IPS DF 6.9 (cell line): ENCODE measurements around the gene IFNA2.
"Not testable (repeated sequence)": the region's sequence is repeated elsewhere in the genome, so short reads cannot be mapped to it uniquely, and the experiment has no call there.

Source experiments
- DNase-seq: peaks from one replicate; pipeline ENCODE4 v3.0.0-alpha.2; 2013; ENCODE audit warnings: low read depth, low spot score
- H3K27ac ChIP-seq: one replicate; pipeline ENCODE4 v1.5.1; 2013; ENCODE audit warnings: low read length, control low read depth
- H3K27me3 ChIP-seq: 2 replicates; pipeline ENCODE4 v1.6.1; 2013; ENCODE audit warnings: mild to moderate bottlenecking, low read length; ENCODE audit not compliant: control insufficient read depth, insufficient read depth
- H3K36me3 ChIP-seq: 2 replicates; pipeline ENCODE4 v1.6.1; 2013; ENCODE audit warnings: low read length; ENCODE audit not compliant: control insufficient read depth, insufficient read depth
- H3K4me1 ChIP-seq: 2 replicates; pipeline ENCODE4 v1.6.1; 2013; ENCODE audit warnings: low read length; ENCODE audit not compliant: control insufficient read depth, insufficient read depth
- H3K4me3 ChIP-seq: 2 replicates; pipeline ENCODE4 v1.5.1; 2013; ENCODE audit warnings: mild to moderate bottlenecking, low read length
- H3K9me3 ChIP-seq: 2 replicates; pipeline ENCODE4 v1.6.1; 2013; ENCODE audit warnings: low read length, inconsistent platforms; ENCODE audit not compliant: control insufficient read depth, insufficient read depth
- whole genome bisulfite sequencing: extraction: QIAGEN DNeasy Blood & Tissue Kit; methylation state at CpG from one replicate; pipeline ENCODE4 v1.1.7; 2013; ENCODE audit warnings: mixed read lengths, missing lambda C conversion rate; ENCODE audit not compliant: insufficient read length, insufficient coverage; 5-methylcytosine and 5-hydroxymethylcytosine counted together

Gene IFNA2

GRCh38 chr9:21381448-21382339 is 3.5 kb downstream of the IFNA2 start:
- no peaks in the 10 kb centered on the region for H3K36me3 ChIP-seq
- H3K27ac ChIP-seq, result no peak overlapping the region
- DNase-seq, result no peak
- no peaks in the 10 kb centered on the region for H3K9me3 ChIP-seq
- no peak overlapping the region for H3K4me3 ChIP-seq
- H3K27me3 ChIP-seq, result no peaks in the 10 kb centered on the region
- no peaks in the 10 kb centered on the region; the same call in 1 of the 2 replicates for H3K4me1 ChIP-seq
- no CpG with 5 or more reads among the region's 5 CpGs for WGBS

- no CpG with 5 or more reads among the region's 4 CpGs for WGBS
- H3K4me1 ChIP-seq, H3K36me3 ChIP-seq, DNase-seq, H3K4me3 ChIP-seq, H3K27ac ChIP-seq, H3K27me3 ChIP-seq, H3K9me3 ChIP-seq: not testable (repeated sequence)
These were observed 13.7 kb downstream of the IFNA2 start for GRCh38 chr9:21371467-21371866.

- WGBS, result no CpG with 5 or more reads among the region's 3 CpGs
- H3K36me3 ChIP-seq, result no peaks in the 10 kb centered on the region
- no peaks in the 10 kb centered on the region for H3K27me3 ChIP-seq
- no peak within 1 kb of the TSS for H3K4me3 ChIP-seq
- no peak within 1 kb of the TSS for H3K27ac ChIP-seq
- no peaks in the 10 kb centered on the region for H3K4me1 ChIP-seq
- H3K9me3 ChIP-seq, result no peaks in the 10 kb centered on the region
- no peak for DNase-seq
These were observed 17.2 kb downstream of the IFNA2 start, which contains the start of gene IFNA13 for GRCh38 chr9:21367957-21368356. IFNA13 (minus strand) TSS chr9:21368057; CDS start chr9:21368010, 47 bp downstream.

- H3K27me3 ChIP-seq, H3K4me3 ChIP-seq, H3K27ac ChIP-seq, H3K9me3 ChIP-seq, H3K4me1 ChIP-seq, H3K36me3 ChIP-seq, DNase-seq: not testable (repeated sequence)
- WGBS, result no CpG with 5 or more reads among the region's 2 CpGs
These were observed 18.0 kb downstream of the IFNA2 start for GRCh38 chr9:21367169-21367568.

- H3K4me1 ChIP-seq, result no peaks in the 10 kb centered on the region
- WGBS, result no CpG with 5 or more reads among the region's 8 CpGs
- no peaks in the 10 kb centered on the region for H3K27me3 ChIP-seq
- no peaks in the 10 kb centered on the region for H3K9me3 ChIP-seq
- no peak for DNase-seq
- H3K27ac ChIP-seq, result no peak overlapping the region
- no peaks in the 10 kb centered on the region for H3K36me3 ChIP-seq
- no peak overlapping the region for H3K4me3 ChIP-seq
These were observed 22.9 kb downstream of the IFNA2 start for GRCh38 chr9:21362287-21362686.

- no peak overlapping the region for H3K4me3 ChIP-seq
- no peaks in the 10 kb centered on the region for H3K9me3 ChIP-seq
- H3K36me3 ChIP-seq, result no peaks in the 10 kb centered on the region
- DNase-seq, result no peak
- H3K4me1 ChIP-seq, result no peaks in the 10 kb centered on the region
- no peak overlapping the region for H3K27ac ChIP-seq
- no CpG with 5 or more reads among the region's 7 CpGs for WGBS
- no peaks in the 10 kb centered on the region for H3K27me3 ChIP-seq
These were observed 27.4 kb downstream of the IFNA2 start for GRCh38 chr9:21357479-21358460.

- Histone ChIP-seq H3K9me3 (no peaks in the 10 kb centered on the region), H3K4me1 (no peaks in the 10 kb centered on the region), H3K27ac (no peak within 1 kb of the TSS), H3K27me3 (no peaks in the 10 kb centered on the region), H3K36me3 (no peaks in the 10 kb centered on the region), H3K4me3 (no peak within 1 kb of the TSS)
- WGBS, result no CpG with 5 or more reads among the region's 1 CpG
- DNase-seq, result no peak
These were observed 34.4 kb downstream of the IFNA2 start, which contains the start of gene IFNA6 for GRCh38 chr9:21350787-21351186. IFNA6 (minus strand) TSS chr9:21350887; CDS start chr9:21350887, 0 bp downstream.

- WGBS, result no CpG with 5 or more reads among the region's 3 CpGs
- Histone ChIP-seq H3K9me3 (no peaks in the 10 kb centered on the region), H3K4me1 (no peaks in the 10 kb centered on the region), H3K36me3 (no peaks in the 10 kb centered on the region), H3K27me3 (no peaks in the 10 kb centered on the region), H3K4me3 (no peak overlapping the region), H3K27ac (no peak overlapping the region)
- DNase-seq, result no peak
These were observed 36.7 kb downstream of the IFNA2 start for GRCh38 chr9:21348430-21348970.

GRCh38 chr9:21340735-21341134 is 44.5 kb downstream of the IFNA2 start:
- no CpG with 5 or more reads among the region's 4 CpGs for WGBS

GRCh38 chr9:21336457-21336856 is 48.7 kb downstream of the IFNA2 start:
- no peaks in the 10 kb centered on the region for H3K36me3 ChIP-seq
- no peak overlapping the region for H3K27ac ChIP-seq
- H3K4me3 ChIP-seq, result no peak overlapping the region
- H3K4me1 ChIP-seq, result peaks cover 4% of the 10 kb centered on the region; the same call in 1 of the 2 replicates
- no peaks in the 10 kb centered on the region for H3K9me3 ChIP-seq
- no peak for DNase-seq
- no peaks in the 10 kb centered on the region for H3K27me3 ChIP-seq

More at GRCh38 chr9:21340735-21341134, 44.5 kb downstream of the IFNA2 start:
- no peak for DNase-seq
- Histone ChIP-seq H3K36me3 (no peaks in the 10 kb centered on the region), H3K9me3 (no peaks in the 10 kb centered on the region), H3K27me3 (no peaks in the 10 kb centered on the region), H3K27ac (no peak overlapping the region), H3K4me1 (no peaks in the 10 kb centered on the region), H3K4me3 (no peak overlapping the region)
